ENCODE results near the gene RNF181. TPM values are rescaled to one million over a fixed set of nuclear protein-coding genes. Genes with fewer than 3 reads are reported as not detected.
A peak's percentile ranks its signal among the peaks of the same experiment; 100 is the strongest.

RNF181 gene
- total and polyA plus RNA-seq, 2 of the 13 experiments (the other 11 are each of a cell fraction or from before 2014, with no cell fraction given): 224 to 578 TPM

GRCh38 chr2:85558160-85558559, 37.4 kb upstream of the RNF181 start (continued):
- TF ChIP-seq ZHX1 (CRISPR knock-in tag; IDR thresholded peaks at IDR 0.05; ENCODE audit: low read depth) (0 out of 2 replicates have a peak, but pooled peaks have one; percentile 46), ZNF710 (CRISPR knock-in tag; IDR thresholded peaks at IDR 0.05; ENCODE audit: borderline replicate concordance) (no peak), ZNF619 (CRISPR knock-in tag; IDR thresholded peaks at IDR 0.05) (no peak), ZNF235 (CRISPR knock-in tag; IDR thresholded peaks at IDR 0.05; ENCODE audit: borderline replicate concordance) (no peak), ZNF205 (CRISPR knock-in tag; IDR thresholded peaks at IDR 0.05) (0 out of 2 replicates have a peak, but pooled peaks have one; percentile 51), ZNF33A (CRISPR knock-in tag; IDR thresholded peaks at IDR 0.05; ENCODE audit: borderline replicate concordance) (no peak), GMEB2 (CRISPR knock-in tag; IDR thresholded peaks at IDR 0.05; ENCODE audit: low read depth) (no peak), CBX2 (IDR thresholded peaks at IDR 0.05; ENCODE audit: low read depth, low read length) (no peak), CBX2 (CRISPR knock-in tag; IDR thresholded peaks at IDR 0.05; ENCODE audit: low read depth) (no peak), MXI1 (IDR thresholded peaks at IDR 0.05; ENCODE audit: borderline replicate concordance, low read depth, low read length) (no peak), ZNF446 (CRISPR knock-in tag; IDR thresholded peaks at IDR 0.05) (no peak), HBP1 (CRISPR knock-in tag; IDR thresholded peaks at IDR 0.05; ENCODE audit: low read depth) (no peak), MYNN (CRISPR knock-in tag; IDR thresholded peaks at IDR 0.05; ENCODE audit: low read depth) (no peak), THAP11 (CRISPR knock-in tag; IDR thresholded peaks at IDR 0.05) (0 out of 2 replicates have a peak, but pooled peaks have one; percentile 37), MYC (CRISPR knock-in tag; IDR thresholded peaks at IDR 0.05; ENCODE audit: borderline replicate concordance) (no peak), ZNF772 (CRISPR knock-in tag; IDR thresholded peaks at IDR 0.05) (no peak), RBAK (CRISPR knock-in tag; IDR thresholded peaks at IDR 0.05) (no peak), KDM5B (CRISPR knock-in tag; IDR thresholded peaks at IDR 0.05; ENCODE audit: borderline replicate concordance) (0 out of 2 replicates have a peak, but pooled peaks have one; percentile 25), PTBP1 (IDR thresholded peaks at IDR 0.05; ENCODE audit: low read depth, low read length, poor library complexity, severe bottlenecking) (no peak), ETS1 (CRISPR knock-in tag; IDR thresholded peaks at IDR 0.05) (no peak), WIZ (CRISPR knock-in tag; IDR thresholded peaks at IDR 0.05) (no peak), ZNF326 (CRISPR knock-in tag; IDR thresholded peaks at IDR 0.05; ENCODE audit: borderline replicate concordance) (no peak)
